GM18526 (cell line): ENCODE results near the gene XPC.

Experiments used
- POLR2A ChIP-seq: IDR thresholded peaks from 3 replicates; pipeline ENCODE4 v1.6.1; 2011; ENCODE audit not compliant: insufficient read length; ENCODE audit errors: extremely low read depth

The XPC gene

DNA sequence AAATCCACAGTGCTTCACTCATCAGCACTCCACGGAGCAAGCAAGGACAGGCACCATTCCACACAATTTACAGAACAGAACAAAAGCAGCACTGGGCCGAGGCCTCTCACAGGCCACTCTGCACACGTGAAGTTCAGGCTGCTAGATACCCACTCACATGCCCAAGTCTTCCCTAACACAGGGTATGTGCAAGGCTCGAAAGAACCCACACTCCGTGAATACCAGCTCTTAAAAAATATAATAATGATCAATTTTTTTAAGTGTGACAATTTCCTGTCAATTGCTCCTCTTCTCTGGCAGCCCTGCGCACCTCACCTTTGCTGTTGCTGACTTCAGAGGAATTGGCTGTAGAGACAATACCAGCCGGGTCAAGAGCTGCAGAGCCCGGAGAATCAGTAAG is 19.0 kb downstream of the XPC start:
- TF ChIP-seq POLR2A = no peak

- TF ChIP-seq POLR2A = no peak
These were observed 20.0 kb downstream of the XPC start for GRCh38 chr3:14158370-14158769.

DNA sequence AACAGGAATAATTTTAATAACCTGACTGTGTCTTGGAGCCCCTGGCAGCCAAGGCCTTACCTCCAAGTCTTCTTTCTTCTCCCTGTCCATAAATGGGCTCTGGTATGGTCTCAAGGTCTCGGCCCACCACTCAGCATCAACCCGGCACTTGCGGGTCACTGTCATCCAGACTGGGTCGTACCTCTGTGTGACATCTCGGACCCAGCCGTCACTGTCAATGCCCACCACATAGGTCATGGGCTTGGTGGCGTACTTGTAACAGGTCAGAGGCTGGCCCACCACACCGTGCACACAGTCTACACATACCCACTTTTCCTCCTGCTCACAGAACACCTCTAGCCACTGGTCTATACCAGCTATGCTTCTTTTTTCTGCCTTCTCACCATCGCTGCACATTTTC is 20.4 kb downstream of the XPC start:
- no peak for TF ChIP-seq POLR2A

DNA sequence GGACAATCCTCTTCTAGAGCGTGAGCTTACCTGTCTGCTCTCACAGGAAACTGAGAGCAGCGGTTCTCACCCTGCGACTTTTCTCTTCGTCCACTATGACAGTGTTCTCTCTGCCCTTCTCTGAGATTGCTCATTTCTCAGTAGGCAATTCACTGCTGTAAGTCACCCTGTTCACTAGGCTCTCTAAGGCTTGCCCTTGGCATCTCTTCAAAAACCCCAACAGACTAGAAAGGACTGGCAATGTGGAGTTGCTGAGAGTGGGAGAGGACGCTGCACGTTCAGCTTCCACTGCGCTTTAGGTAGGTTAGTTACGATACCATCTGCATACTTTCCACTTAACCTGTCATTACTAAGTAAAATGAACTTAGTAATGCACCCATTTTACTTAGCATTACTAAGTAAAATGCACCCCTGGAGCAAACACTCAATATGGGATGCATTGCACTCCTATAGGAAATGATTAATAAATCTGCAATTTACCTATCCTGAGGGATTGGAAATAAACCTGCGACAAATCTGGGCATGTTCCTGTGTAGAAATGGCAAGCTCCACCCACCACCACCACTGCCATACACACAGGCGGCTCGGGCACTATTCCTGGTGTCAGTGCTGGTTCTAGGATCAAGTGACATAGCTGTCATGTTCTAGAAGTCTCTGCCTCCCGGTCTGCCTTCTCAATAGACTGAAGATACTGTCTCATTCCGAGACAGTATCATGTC is 21.4 kb downstream of the XPC start:
- TF ChIP-seq POLR2A = no peak

GRCh38 chr3:14156201-14156600 is 22.2 kb downstream of the XPC start:
- no peak for TF ChIP-seq POLR2A

DNA sequence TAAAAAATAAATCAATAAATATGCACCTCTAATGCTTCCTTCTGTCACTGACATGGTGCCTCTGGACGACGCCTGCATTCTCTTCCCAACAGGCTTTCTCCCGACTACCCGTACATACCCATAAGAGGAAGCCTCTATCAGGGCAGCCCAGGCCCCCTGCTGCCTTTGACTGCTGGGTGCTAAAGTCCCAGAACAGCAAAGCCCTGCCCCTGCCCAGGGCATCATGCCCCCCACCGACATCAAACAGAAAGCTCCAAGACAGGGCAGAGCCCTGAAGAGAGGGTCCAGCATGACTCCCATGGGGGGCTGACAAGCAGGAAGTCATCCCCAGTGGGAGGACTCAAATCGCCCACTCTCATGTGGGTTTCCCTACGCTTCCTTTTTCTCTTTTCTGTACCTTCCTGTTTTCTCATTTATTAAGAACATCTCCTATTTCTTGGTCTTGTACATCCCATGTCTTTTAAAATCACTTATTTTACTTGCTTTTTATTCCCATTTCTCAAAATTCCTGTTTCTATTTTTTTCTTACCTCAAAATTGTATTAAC is 23.4 kb downstream of the XPC start:
- TF ChIP-seq POLR2A = no peak

- no peak for TF ChIP-seq POLR2A
These were observed 24.1 kb downstream of the XPC start for GRCh38 chr3:14154276-14154675.

DNA sequence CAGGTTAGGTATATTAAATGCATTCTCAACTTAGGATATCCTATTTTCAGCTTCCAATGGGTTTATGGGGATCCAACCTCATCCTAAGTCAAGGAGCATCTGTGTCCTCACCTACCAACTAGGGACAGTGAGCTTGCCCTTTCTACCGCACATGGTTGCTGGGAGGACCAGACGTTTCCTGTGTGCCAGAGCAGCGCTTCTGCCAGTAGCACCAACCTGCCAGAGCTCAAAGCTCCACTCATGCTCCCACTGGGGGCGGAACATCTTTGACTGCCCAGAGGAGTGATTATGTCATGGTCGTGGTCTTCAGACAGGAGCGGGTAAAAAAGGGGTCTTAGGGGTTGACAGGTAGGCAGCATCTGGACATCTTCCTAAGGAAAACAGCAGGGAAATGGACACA is 24.7 kb downstream of the XPC start:
- no peak for TF ChIP-seq POLR2A

DNA sequence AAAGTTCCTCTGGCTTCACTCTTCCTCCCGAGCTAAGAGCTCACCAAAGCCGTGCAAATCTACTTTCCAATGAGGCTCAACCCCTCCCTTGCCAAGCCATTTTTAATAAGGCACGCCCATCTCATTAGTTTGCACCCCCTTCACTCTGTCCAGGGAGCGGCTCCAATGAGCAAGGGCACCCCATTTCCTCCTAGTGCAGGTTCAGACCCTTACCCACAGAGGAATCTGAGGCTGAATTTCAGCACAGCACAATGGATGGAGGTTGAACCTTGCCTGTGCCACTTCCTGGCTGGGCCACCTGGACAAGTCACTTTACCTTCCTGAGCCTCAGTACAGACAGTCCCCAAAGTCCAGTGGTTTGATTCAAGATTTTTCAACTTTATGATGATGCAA is 25.4 kb downstream of the XPC start:
- TF ChIP-seq POLR2A = no peak

DNA sequence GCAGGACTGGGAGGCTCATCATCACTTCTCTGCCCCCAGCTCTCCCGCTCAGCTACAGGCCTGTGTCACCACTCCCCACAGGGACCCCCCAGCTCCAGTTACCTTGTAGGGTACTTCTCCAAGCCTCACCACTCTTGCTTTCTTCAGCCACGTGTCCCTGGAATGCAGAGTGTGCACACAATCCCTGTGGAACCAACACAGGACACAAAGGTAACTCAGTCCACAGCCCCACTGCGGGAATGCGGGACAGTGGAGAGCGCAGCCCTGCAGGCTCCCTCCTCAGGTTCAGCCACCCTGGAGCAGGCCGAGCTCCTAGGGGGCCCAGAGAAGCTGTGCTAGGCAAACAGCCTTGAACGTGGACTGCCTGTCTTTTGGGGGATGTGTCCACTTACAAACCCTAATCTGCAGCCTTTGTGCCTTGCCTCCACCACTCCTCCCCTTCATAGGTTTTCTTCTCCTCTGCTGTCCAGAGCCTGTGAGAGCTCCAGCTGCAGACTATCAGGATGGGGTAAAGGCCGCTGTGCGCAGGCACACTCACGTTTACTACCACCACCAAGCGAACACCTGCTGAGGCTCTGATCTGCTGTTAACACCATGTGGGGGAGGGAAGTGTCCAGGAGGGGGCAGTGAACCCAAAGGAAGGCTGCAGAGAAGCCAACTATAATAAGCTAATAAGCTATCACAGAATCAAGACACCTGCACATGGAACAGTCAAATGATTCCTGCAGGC is 26.0 kb downstream of the XPC start:
- TF ChIP-seq POLR2A = no peak

DNA sequence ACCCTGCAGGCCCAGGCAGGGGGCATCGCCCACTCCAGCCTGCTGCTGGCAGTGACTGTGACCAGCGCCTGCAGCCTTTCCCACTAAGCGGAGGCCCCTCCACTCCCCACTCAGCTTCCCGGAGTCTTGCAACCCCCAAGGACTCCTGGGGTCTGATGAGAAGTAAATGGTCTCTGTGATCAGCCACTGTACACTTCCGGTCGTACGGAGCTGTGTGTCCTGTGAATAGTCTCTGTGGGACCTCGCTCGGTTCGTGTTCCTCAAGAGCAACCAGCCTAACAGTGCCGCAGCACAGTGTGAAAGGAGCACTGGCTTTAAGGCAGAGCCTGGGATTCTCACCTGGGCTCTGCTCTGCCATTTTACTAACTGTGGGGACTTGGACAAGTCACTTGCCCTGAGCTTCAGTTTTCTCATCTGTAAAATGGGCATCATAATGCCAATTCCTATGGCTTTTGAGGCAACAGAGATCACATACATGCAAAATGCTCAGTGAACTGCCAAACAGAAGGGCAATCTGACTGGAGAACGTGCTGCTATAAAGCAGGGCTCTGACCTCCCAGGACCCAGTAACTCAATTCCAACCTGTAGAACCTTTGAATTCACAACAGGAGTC is 26.8 kb downstream of the XPC start:
- TF ChIP-seq POLR2A = no peak

DNA sequence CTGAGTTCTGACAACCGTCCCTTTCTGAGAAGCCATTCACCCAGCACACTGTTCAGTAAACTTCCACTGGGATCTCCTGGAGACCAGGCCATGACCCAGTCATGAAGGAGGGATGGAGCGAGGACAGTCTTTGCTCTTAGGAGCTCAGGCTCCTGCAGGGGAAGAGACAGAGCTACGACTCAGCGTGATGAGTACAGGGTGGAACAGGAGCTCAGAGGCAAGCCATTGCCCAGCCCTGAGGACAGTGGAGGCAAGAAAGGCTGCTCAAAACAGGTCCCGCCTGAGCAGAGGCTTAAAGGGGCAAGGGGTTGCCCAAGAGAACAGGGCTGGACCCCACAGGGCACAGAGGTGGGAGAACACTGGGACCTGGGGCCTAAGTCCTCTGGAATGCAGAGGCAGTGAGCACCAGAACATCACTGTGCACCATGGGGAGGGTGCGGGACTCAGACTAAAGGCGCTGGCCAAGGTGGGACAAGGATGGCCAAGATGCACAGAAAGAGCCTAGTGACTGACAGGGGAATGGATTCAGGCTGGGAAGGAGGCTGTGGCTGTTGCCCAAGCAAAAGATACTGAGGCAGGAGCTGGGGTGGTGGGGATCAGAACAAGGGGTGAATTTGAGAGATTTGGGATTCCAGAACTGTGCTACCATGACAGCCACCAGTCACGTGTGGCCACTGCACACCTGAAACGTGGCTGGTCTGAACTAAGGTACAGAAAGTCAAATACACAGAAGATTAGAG is 27.7 kb downstream of the XPC start:
- TF ChIP-seq POLR2A = no peak

DNA sequence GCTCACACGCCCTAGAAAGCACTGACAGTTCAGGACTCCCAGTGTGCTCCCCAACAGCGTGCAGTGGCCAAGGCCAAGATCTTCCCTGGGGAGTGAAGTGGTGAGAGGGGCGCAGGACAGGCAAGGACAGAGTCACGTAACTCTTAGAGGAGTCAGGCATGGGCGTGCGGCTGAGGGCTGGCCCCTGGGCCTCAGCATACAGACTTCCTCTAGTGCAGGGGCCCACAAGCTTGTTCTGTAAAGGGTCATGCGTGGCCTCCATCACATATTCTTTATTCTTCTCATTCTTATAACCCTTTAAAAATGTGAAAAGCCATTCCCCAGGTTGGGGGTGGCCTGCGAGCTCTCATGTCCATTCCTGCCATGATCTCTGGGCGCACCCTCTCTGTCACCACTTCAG is 28.3 kb downstream of the XPC start:
- TF ChIP-seq POLR2A = no peak

- TF ChIP-seq POLR2A = no peak
These were observed 30.1 kb downstream of the XPC start for GRCh38 chr3:14148041-14148985.
